Body of pancreas (tissue), 4 donors: ENCODE data around the gene ST14.

Source experiments
- CTCF ChIP-seq, 7 experiments: fragments of 450-650 bp in 4 of 7; fragments of 200-600 bp in 3 of 7; sonication (generic) in 3 of 7; IDR thresholded peaks; one replicate each; pipeline ENCODE4 v1.5.1; 2016 to 2019; ENCODE audit warnings: antibody characterized with exemption in 7 of 7
- POLR2A ChIP-seq, 3 donors: fragments of 450-650 bp; IDR thresholded peaks; one replicate each; pipeline ENCODE4 v1.6.1; 2016; ENCODE audit warnings: antibody characterized with exemption in 3 of 3, mild to moderate bottlenecking in 2 of 3

- TF ChIP-seq CTCF (IDR thresholded peaks at IDR 0.05) = no peak
- TF ChIP-seq POLR2A (IDR thresholded peaks at IDR 0.05) = no peak
These were observed 3.2 kb upstream of the ST14 start for GRCh38 chr11:130156108-130157022.
